Right atrium auricular region (tissue), 2 donors: ENCODE data around the gene AXIN1. TPM values are rescaled to one million over a fixed set of nuclear protein-coding genes. Genes with fewer than 3 reads are reported as not detected.

ENCODE experiments used
- DNase-seq: peaks from one replicate; pipeline ENCODE4 v3.0.0-alpha.2; 2019; ENCODE audit warnings: low spot score
- H3K27ac ChIP-seq, 2 donors: fragments of 200-600 bp; sonication (generic); 1 replicate in 1 of 2; 2 replicates in 1 of 2; pipeline ENCODE4 v1.5.1; 2016 to 2019
- H3K27me3 ChIP-seq, 2 donors: fragments of 200-600 bp; sonication (generic); one replicate each; pipeline versions ENCODE4 v1.5.1 to v1.6.0; 2017 to 2019
- H3K36me3 ChIP-seq: fragments of 200-600 bp; sonication (generic); one replicate; pipeline ENCODE4 v1.5.1; 2016
- H3K4me1 ChIP-seq, 2 donors: fragments of 200-600 bp; sonication (generic); one replicate each; pipeline versions ENCODE4 v1.5.1 to v1.6.0; 2017 to 2019
- H3K4me3 ChIP-seq, 2 donors: fragments of 200-600 bp; sonication (generic); 1 replicate in 1 of 2; 2 replicates in 1 of 2; pipeline ENCODE4 v1.5.1; 2017 to 2019; ENCODE audit warnings: mild to moderate bottlenecking in 1 of 2, moderate library complexity in 1 of 2
- H3K9me3 ChIP-seq, 2 donors: fragments of 200-600 bp; sonication (generic); one replicate each; pipeline ENCODE4 v1.5.1; 2019
- CTCF ChIP-seq, 2 donors: fragments of 200-600 bp; sonication (generic); IDR thresholded peaks; one replicate each; pipeline ENCODE4 v1.5.1; 2019; ENCODE audit warnings: antibody characterized with exemption in 2 of 2
- total RNA-seq, 2 donors: library from RNA; depleted of rRNA; stranded (reverse); fragments of >200 nt; gene quantifications; one replicate each; pipeline ENCODE4 v1.1.0, GENCODE V29; 2016

Gene AXIN1
- total RNA-seq, 2 donors from 2014 or later = 12.9 to 19.4 TPM

GRCh38 chr16:287981-288920 is 64.3 kb downstream of the AXIN1 start:
- Histone ChIP-seq H3K9me3 (no peaks in the 10 kb centered on the region), H3K4me3 (no peak overlapping the region), H3K27me3 (no peaks in the 10 kb centered on the region), H3K4me1 (no peaks in the 10 kb centered on the region), H3K27ac (no peak overlapping the region), H3K36me3 (peaks cover 38% of the 10 kb centered on the region)
- DNase-seq = no peak
- TF ChIP-seq CTCF (IDR thresholded peaks at IDR 0.05) = no peak

- Histone ChIP-seq H3K27ac (no peak overlapping the region), H3K9me3 (no peaks in the 10 kb centered on the region), H3K4me1 (no peaks in the 10 kb centered on the region), H3K27me3 (no peaks in the 10 kb centered on the region), H3K36me3 (peaks cover 33% of the 10 kb centered on the region), H3K4me3 (no peak overlapping the region)
- DNase-seq = no peak
- TF ChIP-seq CTCF (IDR thresholded peaks at IDR 0.05) = no peak
Measured at GRCh38 chr16:287298-287811, 65.2 kb downstream of the AXIN1 start.

- H3K27me3 ChIP-seq = no peaks in the 10 kb centered on the region
- no peaks in the 10 kb centered on the region for H3K4me1 ChIP-seq
- H3K27ac ChIP-seq = no peak overlapping the region
- H3K36me3 ChIP-seq = peaks cover 28% of the 10 kb centered on the region
- no peak overlapping the region for H3K4me3 ChIP-seq
- TF ChIP-seq CTCF (IDR thresholded peaks at IDR 0.05) = no peak
- H3K9me3 ChIP-seq = no peaks in the 10 kb centered on the region
- DNase-seq = no peak
Measured at GRCh38 chr16:286491-287297, 65.8 kb downstream of the AXIN1 start.

GRCh38 chr16:285146-286055 is 67.1 kb downstream of the AXIN1 start:
- DNase-seq = no peak
- Histone ChIP-seq H3K4me1 (peaks cover 0 to 9% of the 10 kb centered on the region in 2 donors), H3K27me3 (no peaks in the 10 kb centered on the region), H3K4me3 (no peak overlapping the region), H3K9me3 (no peaks in the 10 kb centered on the region), H3K27ac (no peak overlapping the region), H3K36me3 (peaks cover 22% of the 10 kb centered on the region)
- no peak for TF ChIP-seq CTCF (IDR thresholded peaks at IDR 0.05)
